Mesendoderm (in vitro differentiated cells): ENCODE data around the gene EYS.

ENCODE experiments used
- DNase-seq: peaks from one replicate; pipeline ENCODE4 v3.0.0; 2013
- H2AK5ac ChIP-seq: 2 replicates; pipeline ENCODE4 v1.6.1; 2013; ENCODE audit warnings: low read length, inconsistent platforms
- H2BK120ac ChIP-seq: 2 replicates; pipeline ENCODE4 v1.6.1; 2013; ENCODE audit warnings: low read depth, mild to moderate bottlenecking, low read length, moderate library complexity, mixed read lengths
- H2BK15ac ChIP-seq: replicated peaks from 2 replicates; pipeline ENCODE4 v1.6.1; 2013; ENCODE audit warnings: low read depth, mild to moderate bottlenecking, moderate library complexity
- H2BK5ac ChIP-seq: 2 replicates; pipeline ENCODE4 v1.6.1; 2013; ENCODE audit warnings: low read length, inconsistent platforms
- H3K18ac ChIP-seq: 2 replicates; pipeline ENCODE4 v1.6.1; 2013; ENCODE audit warnings: mild to moderate bottlenecking, low read length, mixed read lengths
- H3K23ac ChIP-seq: one replicate; pipeline ENCODE4 v1.6.1; 2013; ENCODE audit warnings: low read length
- H3K27ac ChIP-seq: 2 replicates; pipeline ENCODE4 v1.5.1; 2013; ENCODE audit warnings: low read depth, mild to moderate bottlenecking, inconsistent platforms, low read length, moderate library complexity
- H3K27me3 ChIP-seq: 2 replicates; pipeline ENCODE4 v1.6.1; 2013; ENCODE audit warnings: low read length, control low read depth, mild to moderate bottlenecking, inconsistent platforms; ENCODE audit not compliant: insufficient read depth, poor library complexity
- H3K36me3 ChIP-seq: 2 replicates; pipeline ENCODE4 v1.6.1; 2013; ENCODE audit warnings: low read length, inconsistent platforms; ENCODE audit not compliant: control insufficient read depth, insufficient read depth
- H3K4ac ChIP-seq: one replicate; pipeline ENCODE4 v1.6.1; 2013; ENCODE audit warnings: low read depth, mild to moderate bottlenecking, low read length, moderate library complexity
- H3K4me1 ChIP-seq: 2 replicates; pipeline ENCODE4 v1.6.1; 2013; ENCODE audit warnings: low read depth, low read length, inconsistent platforms; ENCODE audit not compliant: control insufficient read depth
- H3K4me2 ChIP-seq: 2 replicates; pipeline ENCODE4 v1.6.1; 2013; ENCODE audit warnings: low read length
- H3K4me3 ChIP-seq: 2 replicates; pipeline ENCODE4 v1.5.1; 2013; ENCODE audit warnings: mild to moderate bottlenecking, low read length
- H3K56ac ChIP-seq: one replicate; pipeline ENCODE4 v1.6.1; 2013; ENCODE audit warnings: low read length
- H3K79me1 ChIP-seq: 2 replicates; pipeline ENCODE4 v1.6.1; 2013; ENCODE audit warnings: low read length, inconsistent platforms
- H3K79me2 ChIP-seq: 2 replicates; pipeline ENCODE4 v1.6.1; 2013; ENCODE audit warnings: mild to moderate bottlenecking, low read length; ENCODE audit not compliant: control insufficient read depth, insufficient read depth
- H3K9ac ChIP-seq: 2 replicates; pipeline ENCODE4 v1.6.1; 2013; ENCODE audit warnings: low read length, inconsistent platforms
- H4K5ac ChIP-seq: one replicate; pipeline ENCODE4 v1.6.1; 2013; ENCODE audit warnings: low read length
- H4K8ac ChIP-seq: one replicate; pipeline ENCODE4 v1.6.1; 2013; ENCODE audit warnings: low read depth, mild to moderate bottlenecking, control low read depth, low read length, moderate library complexity
- whole genome bisulfite sequencing: extraction: QIAGEN DNeasy Blood & Tissue Kit; methylation state at CpG from one replicate; pipeline ENCODE4 v1.1.7; 2013; ENCODE audit warnings: low lambda C conversion rate, missing lambda C conversion rate; ENCODE audit not compliant: insufficient coverage; ENCODE audit errors: extremely low coverage; 5-methylcytosine and 5-hydroxymethylcytosine counted together

Gene EYS

DNA sequence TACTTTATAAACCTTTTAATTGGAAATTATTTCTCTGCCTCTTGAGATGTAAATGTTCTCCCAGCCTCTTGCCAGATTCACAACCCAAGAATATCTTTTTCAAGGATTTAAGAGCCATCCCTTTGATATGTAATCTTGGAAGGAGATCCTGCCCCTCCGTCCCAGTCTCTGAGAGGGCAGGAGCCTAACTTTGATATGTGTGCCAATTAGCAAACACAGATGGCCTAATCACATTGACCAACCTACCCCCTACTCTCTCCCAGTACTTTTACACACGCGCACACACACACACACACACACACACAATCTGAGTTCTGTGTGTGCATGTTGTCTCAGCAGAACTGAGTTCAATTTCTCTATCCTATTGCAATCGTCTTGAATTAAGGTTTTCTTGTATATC, 1447.7 kb downstream of the EYS start:
- Histone ChIP-seq H3K4me3 (no peak overlapping the region), H3K4me2 (no peak overlapping the region), H3K4ac (no peak overlapping the region), H3K79me1 (no peaks in the 10 kb centered on the region), H4K8ac (no peak overlapping the region), H3K27me3 (no peaks in the 10 kb centered on the region), H3K36me3 (no peaks in the 10 kb centered on the region), H4K5ac (no peak overlapping the region), H3K56ac (no peak overlapping the region), H2BK120ac (no peak overlapping the region), H3K4me1 (no peaks in the 10 kb centered on the region), H2AK5ac (no peak overlapping the region), H3K9ac (no peak overlapping the region), H3K18ac (no peak overlapping the region), H3K23ac (no peak overlapping the region), H3K27ac (no peak overlapping the region), H2BK15ac (no peak overlapping the region), H2BK5ac (no peak overlapping the region), H3K79me2 (no peaks in the 10 kb centered on the region)
- WGBS = no CpG with 5 or more reads among the region's 4 CpGs
- no peak for DNase-seq

- WGBS = no CpG with 5 or more reads among the region's 2 CpGs
- Histone ChIP-seq H3K36me3 (no peaks in the 10 kb centered on the region), H3K4me2 (no peak overlapping the region), H3K4me1 (no peaks in the 10 kb centered on the region), H3K4ac (no peak overlapping the region), H2BK5ac (no peak overlapping the region), H3K56ac (no peak overlapping the region), H3K23ac (no peak overlapping the region), H2AK5ac (no peak overlapping the region), H2BK15ac (no peak overlapping the region), H3K79me2 (no peaks in the 10 kb centered on the region), H3K9ac (no peak overlapping the region), H4K5ac (no peak overlapping the region), H4K8ac (no peak overlapping the region), H3K18ac (no peak overlapping the region), H3K4me3 (no peak overlapping the region), H3K79me1 (no peaks in the 10 kb centered on the region), H2BK120ac (no peak overlapping the region), H3K27ac (no peak overlapping the region), H3K27me3 (no peaks in the 10 kb centered on the region)
- DNase-seq = no peak
Measured at GRCh38 chr6:64258752-64259151, 1448.3 kb downstream of the EYS start.

DNA sequence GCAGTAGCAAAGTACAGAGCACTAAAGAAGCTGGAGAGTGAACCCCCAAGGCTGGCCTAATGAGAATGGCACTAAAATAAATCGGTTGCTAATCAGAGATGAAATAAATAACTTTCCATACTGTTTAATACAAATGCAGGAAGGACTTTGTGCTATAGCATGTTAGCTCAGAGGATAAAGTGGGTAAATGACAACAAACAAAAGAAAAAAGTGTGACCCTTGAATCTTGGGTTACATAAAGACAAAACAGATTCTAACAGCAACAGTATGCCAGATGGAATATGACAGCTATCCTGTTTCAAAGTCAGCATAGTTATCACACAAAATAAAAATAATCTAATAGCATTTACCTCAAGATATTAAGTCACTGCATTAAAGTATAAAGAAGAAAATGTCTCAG, 1448.7 kb downstream of the EYS start:
- H3K27ac ChIP-seq = no peak overlapping the region

GRCh38 chr6:64257586-64257985, 1449.4 kb downstream of the EYS start:
- no CpG with 5 or more reads among the region's 3 CpGs for WGBS
- Histone ChIP-seq H2BK120ac (no peak overlapping the region), H3K36me3 (no peaks in the 10 kb centered on the region), H3K9ac (no peak overlapping the region), H2BK5ac (no peak overlapping the region), H3K4me3 (no peak overlapping the region), H3K4me2 (no peak overlapping the region), H2AK5ac (no peak overlapping the region), H4K8ac (no peak overlapping the region), H3K23ac (no peak overlapping the region), H3K4ac (no peak overlapping the region), H3K79me1 (no peaks in the 10 kb centered on the region), H2BK15ac (no peak overlapping the region), H3K27me3 (no peaks in the 10 kb centered on the region), H3K27ac (no peak overlapping the region), H4K5ac (no peak overlapping the region), H3K79me2 (no peaks in the 10 kb centered on the region), H3K4me1 (no peaks in the 10 kb centered on the region), H3K18ac (no peak overlapping the region), H3K56ac (no peak overlapping the region)
- no peak for DNase-seq

More for the DNA sequence above, 1448.7 kb downstream of the EYS start:
- WGBS = no CpG with 5 or more reads among the region's 1 CpG
- no peak overlapping the region for H2BK15ac ChIP-seq
- H3K18ac ChIP-seq = no peak overlapping the region
- no peaks in the 10 kb centered on the region for H3K79me2 ChIP-seq
- H3K4me3 ChIP-seq = no peak overlapping the region
- no peak overlapping the region for H3K23ac ChIP-seq
- H4K8ac ChIP-seq = no peak overlapping the region
- H3K79me1 ChIP-seq = no peaks in the 10 kb centered on the region
- no peak overlapping the region for H3K4me2 ChIP-seq
- H3K4ac ChIP-seq = no peak overlapping the region
- no peak overlapping the region for H2BK5ac ChIP-seq
- no peak for DNase-seq
- no peak overlapping the region for H2BK120ac ChIP-seq
- H3K9ac ChIP-seq = no peak overlapping the region
- no peaks in the 10 kb centered on the region for H3K27me3 ChIP-seq
- no peaks in the 10 kb centered on the region for H3K4me1 ChIP-seq
- no peaks in the 10 kb centered on the region for H3K36me3 ChIP-seq
- H3K56ac ChIP-seq = no peak overlapping the region
- no peak overlapping the region for H2AK5ac ChIP-seq
- no peak overlapping the region for H4K5ac ChIP-seq

- H3K36me3 ChIP-seq = no peaks in the 10 kb centered on the region
- no peaks in the 10 kb centered on the region for H3K4me1 ChIP-seq
- H3K9ac ChIP-seq = no peak overlapping the region
- no CpG with 5 or more reads among the region's 3 CpGs for WGBS
- no peak overlapping the region for H3K56ac ChIP-seq
- no peak overlapping the region for H3K4me3 ChIP-seq
- no peak overlapping the region for H3K27ac ChIP-seq
- H2BK15ac ChIP-seq = no peak overlapping the region
- H3K4ac ChIP-seq = no peak overlapping the region
- no peak overlapping the region for H4K8ac ChIP-seq
- no peak overlapping the region for H2AK5ac ChIP-seq
- no peak overlapping the region for H3K18ac ChIP-seq
- H3K79me1 ChIP-seq = no peaks in the 10 kb centered on the region
- H3K4me2 ChIP-seq = no peak overlapping the region
- no peak overlapping the region for H2BK5ac ChIP-seq
- H3K23ac ChIP-seq = no peak overlapping the region
- H3K79me2 ChIP-seq = no peaks in the 10 kb centered on the region
- no peak for DNase-seq
- H3K27me3 ChIP-seq = no peaks in the 10 kb centered on the region
- H4K5ac ChIP-seq = no peak overlapping the region
- H2BK120ac ChIP-seq = no peak overlapping the region
Measured at GRCh38 chr6:64256483-64256882, 1450.5 kb downstream of the EYS start.

- Histone ChIP-seq H3K36me3 (no peaks in the 10 kb centered on the region), H3K18ac (no peak overlapping the region), H2BK5ac (no peak overlapping the region), H3K79me1 (no peaks in the 10 kb centered on the region), H4K8ac (no peak overlapping the region), H3K27me3 (no peaks in the 10 kb centered on the region), H3K4me1 (no peaks in the 10 kb centered on the region), H3K27ac (no peak overlapping the region), H3K9ac (no peak overlapping the region), H4K5ac (no peak overlapping the region), H3K56ac (no peak overlapping the region), H2BK120ac (no peak overlapping the region), H3K4me2 (no peak overlapping the region), H3K4ac (no peak overlapping the region), H2AK5ac (no peak overlapping the region), H3K23ac (no peak overlapping the region), H2BK15ac (no peak overlapping the region), H3K79me2 (no peaks in the 10 kb centered on the region), H3K4me3 (no peak overlapping the region)
- DNase-seq = no peak
- no CpG with 5 or more reads among the region's 1 CpG for WGBS
Measured at GRCh38 chr6:64255000-64255399, 1452.0 kb downstream of the EYS start.
